Brain microvascular endothelial cell (primary cell): ENCODE data around the gene MOCS2.
"Not testable (repeated sequence)": the region's sequence is repeated elsewhere in the genome, so short reads cannot be mapped to it uniquely, and the experiment has no call there.

Experiments
- DNase-seq: peaks from one replicate; pipeline ENCODE4 v3.0.0-alpha.2; 2020
- H3K27ac ChIP-seq: fragments of 250-450 bp; sonication (Bioruptor Pico); 2 replicates; pipeline ENCODE4 v1.5.1; 2020; ENCODE audit warnings: mild to moderate bottlenecking, moderate library complexity
- H3K27me3 ChIP-seq: fragments of 250-450 bp; sonication (Bioruptor Pico); replicated peaks from 2 replicates; pipeline ENCODE4 v1.5.1; 2020; ENCODE audit warnings: mild to moderate bottlenecking
- H3K36me3 ChIP-seq: fragments of 250-450 bp; sonication (Bioruptor Pico); replicated peaks from 2 replicates; pipeline ENCODE4 v1.5.1; 2020; ENCODE audit warnings: mild to moderate bottlenecking
- H3K4me3 ChIP-seq: 2 replicates; pipeline ENCODE4 v1.5.1; 2011; ENCODE audit warnings: low read depth, mild to moderate bottlenecking, control low read depth, low read length, moderate library complexity
- in situ Hi-C: cut with HindIII; loops from 2 replicates; pipeline ENCODE4 v1.10.0; 2017; ENCODE audit warnings: low sequenced_read_pairs, low pct_ligation_motif_present
- TF ChIP-seq, protein P1 (sequence below): IDR thresholded peaks from 2 replicates; pipeline ENCODE4 v1.5.1; 2011; ENCODE audit warnings: low read depth, mild to moderate bottlenecking, moderate library complexity, low read length, control low read depth, inconsistent platforms; ENCODE audit errors: missing control alignments

MOCS2 gene

GRCh38 chr5:53114988-53115387 lies 5.4 kb upstream of the MOCS2 start:
- DNase-seq: no peak
- Histone ChIP-seq H3K27ac (no peak overlapping the region), H3K27me3 (no peaks in the 10 kb centered on the region), H3K4me3 (no peak overlapping the region), H3K36me3 (no peaks in the 10 kb centered on the region)
- TF ChIP-seq, protein P1, sequence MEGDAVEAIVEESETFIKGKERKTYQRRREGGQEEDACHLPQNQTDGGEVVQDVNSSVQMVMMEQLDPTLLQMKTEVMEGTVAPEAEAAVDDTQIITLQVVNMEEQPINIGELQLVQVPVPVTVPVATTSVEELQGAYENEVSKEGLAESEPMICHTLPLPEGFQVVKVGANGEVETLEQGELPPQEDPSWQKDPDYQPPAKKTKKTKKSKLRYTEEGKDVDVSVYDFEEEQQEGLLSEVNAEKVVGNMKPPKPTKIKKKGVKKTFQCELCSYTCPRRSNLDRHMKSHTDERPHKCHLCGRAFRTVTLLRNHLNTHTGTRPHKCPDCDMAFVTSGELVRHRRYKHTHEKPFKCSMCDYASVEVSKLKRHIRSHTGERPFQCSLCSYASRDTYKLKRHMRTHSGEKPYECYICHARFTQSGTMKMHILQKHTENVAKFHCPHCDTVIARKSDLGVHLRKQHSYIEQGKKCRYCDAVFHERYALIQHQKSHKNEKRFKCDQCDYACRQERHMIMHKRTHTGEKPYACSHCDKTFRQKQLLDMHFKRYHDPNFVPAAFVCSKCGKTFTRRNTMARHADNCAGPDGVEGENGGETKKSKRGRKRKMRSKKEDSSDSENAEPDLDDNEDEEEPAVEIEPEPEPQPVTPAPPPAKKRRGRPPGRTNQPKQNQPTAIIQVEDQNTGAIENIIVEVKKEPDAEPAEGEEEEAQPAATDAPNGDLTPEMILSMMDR: peak; percentile 26
- in situ Hi-C loops: no loop called here

- Histone ChIP-seq H3K36me3 (no peaks in the 10 kb centered on the region), H3K27ac (no peak overlapping the region), H3K4me3 (no peak overlapping the region), H3K27me3 (no peaks in the 10 kb centered on the region)
- no peak for DNase-seq
- in situ Hi-C loops: no loop called here
- TF ChIP-seq, protein P1: no peak
Measured at GRCh38 chr5:53113947-53114346, 4.4 kb upstream of the MOCS2 start.

- in situ Hi-C loops: no loop called here
- TF ChIP-seq, protein P1: no peak
Measured at GRCh38 chr5:53112909-53113308, 3.4 kb upstream of the MOCS2 start.

GRCh38 chr5:53112307-53112706 lies 2.8 kb upstream of the MOCS2 start:
- H3K36me3 ChIP-seq, H3K4me3 ChIP-seq, H3K27ac ChIP-seq, in situ Hi-C loops, H3K27me3 ChIP-seq, DNase-seq: not testable (repeated sequence)

More at GRCh38 chr5:53112909-53113308, 3.4 kb upstream of the MOCS2 start:
- no peaks in the 10 kb centered on the region for H3K36me3 ChIP-seq
- H3K27ac ChIP-seq: no peak overlapping the region
- no peaks in the 10 kb centered on the region for H3K27me3 ChIP-seq
- H3K4me3 ChIP-seq: no peak overlapping the region
- DNase-seq: no peak

DNA sequence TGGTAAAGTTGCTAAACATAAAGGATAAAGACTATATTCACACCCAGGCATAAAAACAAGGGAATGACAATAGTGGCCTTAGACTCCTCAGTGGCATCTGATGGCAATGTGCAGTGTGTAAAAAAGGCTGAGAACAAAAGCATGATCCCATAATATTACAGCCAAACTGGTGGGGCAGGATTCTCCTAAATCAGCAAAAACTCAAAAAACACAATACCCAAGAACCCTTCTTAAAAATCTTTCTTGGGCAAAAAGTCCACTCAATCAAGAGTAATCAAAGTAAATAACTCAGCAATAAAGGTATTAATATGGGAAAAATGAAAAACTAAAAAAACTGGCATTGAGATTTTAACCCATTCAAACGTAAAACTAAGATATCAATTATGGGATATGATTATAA lies 1.6 kb upstream of the MOCS2 start:
- DNase-seq: no peak
- TF ChIP-seq, protein P1: no peak
- Histone ChIP-seq H3K27ac (no peak overlapping the region), H3K27me3 (no peaks in the 10 kb centered on the region), H3K36me3 (peaks cover 2% of the 10 kb centered on the region), H3K4me3 (no peak overlapping the region)
- in situ Hi-C loops: no loop called here

DNA sequence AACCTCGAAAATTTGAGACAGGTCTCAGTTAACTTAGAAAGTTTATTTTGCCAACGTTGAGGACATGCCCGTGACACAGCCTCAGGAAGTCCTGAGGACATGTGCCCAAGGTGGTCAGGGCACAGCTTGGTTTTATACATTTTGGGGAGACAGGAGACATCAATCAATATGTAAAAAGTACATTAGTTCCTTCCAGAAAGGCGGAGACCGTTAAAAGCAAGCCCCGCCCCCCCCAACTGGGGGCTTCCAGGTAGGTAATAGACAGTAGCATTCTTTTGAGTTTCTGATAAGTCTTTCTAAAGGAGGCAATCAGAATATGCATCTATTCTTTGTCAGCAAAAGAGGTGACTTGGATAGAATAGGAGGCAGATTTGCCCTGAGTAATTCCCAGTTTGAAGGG lies 599 bp upstream of the MOCS2 start:
- no peak for DNase-seq
- peak overlapping the region; percentile 81 for H3K4me3 ChIP-seq
- H3K27ac ChIP-seq: no peak overlapping the region
- H3K36me3 ChIP-seq: peaks cover 5% of the 10 kb centered on the region
- in situ Hi-C loops: no loop called here
- TF ChIP-seq, protein P1: no peak
- no peaks in the 10 kb centered on the region for H3K27me3 ChIP-seq

- no peak for DNase-seq
- TF ChIP-seq, protein P1: no peak
- Histone ChIP-seq H3K27me3 (no peaks in the 10 kb centered on the region), H3K36me3 (peaks cover 5% of the 10 kb centered on the region), H3K4me3 (peak overlapping the region; percentile 81), H3K27ac (peak overlapping the region; percentile 18)
- in situ Hi-C loops: no loop called here
Measured at GRCh38 chr5:53109056-53109442, 508 bp downstream of the MOCS2 start.
